ENCODE results near the gene DHPS. TPM values are rescaled to one million over a fixed set of nuclear protein-coding genes. Genes with fewer than 3 reads are reported as not detected.

Gene DHPS
- total and polyA plus RNA-seq, 2 of the 13 experiments (the other 11 are each of a cell fraction or from before 2014, with no cell fraction given), result 43.3 to 84.3 TPM

- TF ChIP-seq ZNF512 (CRISPR knock-in tag; IDR thresholded peaks at IDR 0.05), result no peak
- TF ChIP-seq HINFP (CRISPR knock-in tag; IDR thresholded peaks at IDR 0.05; ENCODE audit: low read depth), result no peak
- peak; percentile 95 for TF ChIP-seq ZNF280B (CRISPR knock-in tag; IDR thresholded peaks at IDR 0.05; ENCODE audit: borderline replicate concordance)
- no peak for TF ChIP-seq ZNF850 (CRISPR knock-in tag; conservative IDR thresholded peaks at IDR 0.05)
- TF ChIP-seq ZBTB25 (CRISPR knock-in tag; IDR thresholded peaks at IDR 0.05), result peak; percentile 71; the same call in 1 of the 2 replicates
- peak; percentile 78; the same call in 1 of the 2 replicates for TF ChIP-seq ZBTB3 (CRISPR knock-in tag; IDR thresholded peaks at IDR 0.05; ENCODE audit: borderline replicate concordance, low read depth)
- TF ChIP-seq RXRA (CRISPR knock-in tag; IDR thresholded peaks at IDR 0.05), result peak; percentile 74
- TF ChIP-seq ZNF784 (CRISPR knock-in tag; IDR thresholded peaks at IDR 0.05; ENCODE audit: borderline replicate concordance), result peak; percentile 91
- no peak for TF ChIP-seq TOE1 (CRISPR knock-in tag; IDR thresholded peaks at IDR 0.05)
- no peak for TF ChIP-seq CEBPB (IDR thresholded peaks at IDR 0.05; ENCODE audit: borderline replicate concordance, low read depth, low read length)
- peak; percentile 39 for TF ChIP-seq ASH2L (IDR thresholded peaks at IDR 0.05; ENCODE audit: insufficient read length, low read depth, low read length)
- no peak for TF ChIP-seq TCF7L2 (IDR thresholded peaks at IDR 0.05; ENCODE audit: low read depth, low read length)
- no peak for TF ChIP-seq SSRP1 (CRISPR knock-in tag; IDR thresholded peaks at IDR 0.05)
- TF ChIP-seq ERF (CRISPR knock-in tag; IDR thresholded peaks at IDR 0.05), result peak; percentile 77; the same call in 1 of the 2 replicates
- no peak for TF ChIP-seq SNAPC5 (CRISPR knock-in tag; IDR thresholded peaks at IDR 0.05; ENCODE audit: borderline replicate concordance)
- TF ChIP-seq KMT2B (CRISPR knock-in tag; IDR thresholded peaks at IDR 0.05), result peak; percentile 94
- TF ChIP-seq ZNF414 (CRISPR knock-in tag; IDR thresholded peaks at IDR 0.05), result peak; percentile 46; the same call in 1 of the 2 replicates
- no peak for TF ChIP-seq ZNF451 (CRISPR knock-in tag; IDR thresholded peaks at IDR 0.05)
These were observed 15.0 kb upstream of the DHPS start, which contains the start of gene FBXW9 (continued) for GRCh38 chr19:12696366-12697335.
